H1 (cell line): Measurements from ENCODE around the gene IQCN.

ENCODE experiments used
- CTCF ChIP-seq, 3 experiments: IDR thresholded peaks; 1 replicate in 2 of 3; 2 replicates in 1 of 3; pipeline versions ENCODE4 v1.5.1 to v1.6.1; 2011; ENCODE audit warnings: low read length in 3 of 3, mild to moderate bottlenecking in 3 of 3, inconsistent platforms in 2 of 3, low read depth in 1 of 3, moderate library complexity in 1 of 3; ENCODE audit not compliant: insufficient read depth in 1 of 3; ENCODE audit errors: control extremely low read depth in 1 of 3
- EP300 ChIP-seq, 2 experiments: IDR thresholded peaks; 1 replicate in 1 of 2; 2 replicates in 1 of 2; pipeline ENCODE4 v1.6.1; 2011 to 2012; ENCODE audit warnings: low read depth in 2 of 2, low read length in 2 of 2, mild to moderate bottlenecking in 2 of 2, borderline replicate concordance in 1 of 2, inconsistent platforms in 1 of 2, moderate library complexity in 1 of 2
- POLR2A ChIP-seq, 2 experiments: IDR thresholded peaks; 1 replicate in 1 of 2; 2 replicates in 1 of 2; pipeline ENCODE4 v1.6.1; 2011; ENCODE audit warnings: low read depth in 2 of 2, low read length in 2 of 2, mild to moderate bottlenecking in 2 of 2; ENCODE audit errors: control extremely low read depth in 1 of 2
- SIRT6 ChIP-seq: IDR thresholded peaks from one replicate; pipeline ENCODE4 v1.7.1; 2012; ENCODE audit warnings: low read length, inconsistent platforms
- TAF1 ChIP-seq: IDR thresholded peaks from 2 replicates; pipeline ENCODE4 v1.6.1; 2011; ENCODE audit warnings: mild to moderate bottlenecking, low read depth, low read length
- YY1 ChIP-seq: IDR thresholded peaks from 2 replicates; pipeline ENCODE4 v1.6.1; 2011; ENCODE audit warnings: low read depth, mild to moderate bottlenecking, low read length

GRCh38 chr19:18317961-18318800 is 43.9 kb upstream of the IQCN start:
- no peak for TF ChIP-seq SIRT6
- TF ChIP-seq YY1: no peak
- TF ChIP-seq POLR2A (IDR thresholded peaks at IDR 0.05; ENCODE audit: control extremely low read depth in 1 of 2, low read depth in 2 of 2, low read length in 2 of 2): no peak; a peak in 1 of 3 replicates
- TF ChIP-seq TAF1: no peak
- TF ChIP-seq EP300 (IDR thresholded peaks at IDR 0.05; ENCODE audit: borderline replicate concordance in 1 of 2, low read depth in 2 of 2, low read length in 2 of 2): no peak
- TF ChIP-seq CTCF (IDR thresholded peaks at IDR 0.05; ENCODE audit: control extremely low read depth in 1 of 3, insufficient read depth in 1 of 3, low read depth in 1 of 3, low read length in 3 of 3): no peak
